HepG2 (cell line): ENCODE results near the gene TWNK. TPM values are rescaled to one million over a fixed set of nuclear protein-coding genes. Genes with fewer than 3 reads are reported as not detected.

Experiments used
- ASH2L ChIP-seq: fragments of 300-600, 200-600 bp; sonication (generic); IDR thresholded peaks from 2 replicates; pipeline ENCODE4 v1.7.0; 2017; ENCODE audit warnings: low read depth, mild to moderate bottlenecking, moderate library complexity, mixed read lengths, low read length; ENCODE audit not compliant: insufficient read length
- CBX5 ChIP-seq: sonication (generic); formaldehyde crosslinking; IDR thresholded peaks from 2 replicates; pipeline ENCODE4 v1.4.0; 2020; ENCODE audit warnings: missing genetic modification reagents, borderline replicate concordance
- DZIP1 ChIP-seq: sonication (generic); formaldehyde crosslinking; IDR thresholded peaks from 2 replicates; pipeline ENCODE4 v1.5.0; 2020; ENCODE audit warnings: mild to moderate bottlenecking, missing genetic modification reagents
- KAT7 ChIP-seq: IDR thresholded peaks from 2 replicates; pipeline ENCODE4 v1.6.1; 2018; ENCODE audit warnings: borderline replicate concordance, missing compliant biosample characterization
- KDM5A ChIP-seq: fragments of 200-600 bp; sonication (generic); IDR thresholded peaks from 2 replicates; pipeline ENCODE4 v1.7.0; 2018; ENCODE audit warnings: antibody characterized with exemption, mild to moderate bottlenecking, low read length, borderline replicate concordance
- NCOA1 ChIP-seq: sonication (generic); formaldehyde crosslinking; IDR thresholded peaks from 2 replicates; pipeline ENCODE4 v1.9.0; 2021; ENCODE audit warnings: missing genetic modification reagents
- NR2C2 ChIP-seq: sonication (generic); formaldehyde crosslinking; IDR thresholded peaks from 2 replicates; pipeline ENCODE4 v1.4.0; 2020; ENCODE audit warnings: missing genetic modification reagents, mild to moderate bottlenecking, moderate library complexity, borderline replicate concordance
- SMAD9 ChIP-seq: sonication (generic); formaldehyde crosslinking; IDR thresholded peaks from 2 replicates; pipeline ENCODE4 v1.5.1; 2020; ENCODE audit warnings: mild to moderate bottlenecking, missing genetic modification reagents
- SP1 ChIP-seq, 2 experiments: fragments of 450-650 bp in 1 of 2; sonication (generic) in 1 of 2; formaldehyde crosslinking in 1 of 2; IDR thresholded peaks; 2 replicates each; pipeline versions ENCODE4 v1.4.0 to v1.6.1; 2016 to 2020; ENCODE audit warnings: missing genetic modification reagents in 1 of 2
- TSC22D2 ChIP-seq: sonication (generic); formaldehyde crosslinking; IDR thresholded peaks from 2 replicates; pipeline ENCODE4 v1.5.1; 2020; ENCODE audit warnings: missing genetic modification reagents, mild to moderate bottlenecking, borderline replicate concordance
- XRCC5 ChIP-seq: fragments of 200-400 bp; formaldehyde crosslinking; optimal IDR thresholded peaks from 2 replicates; pipeline ENCODE3; 2017; ENCODE audit warnings: mild to moderate bottlenecking, low read length
- ZEB1 ChIP-seq: IDR thresholded peaks from 2 replicates; pipeline ENCODE4 v1.6.1; 2012; ENCODE audit warnings: mild to moderate bottlenecking, low read depth, inconsistent platforms; ENCODE audit not compliant: insufficient replicate concordance
- ZNF234 ChIP-seq: sonication (generic); formaldehyde crosslinking; conservative IDR thresholded peaks from 2 replicates; pipeline ENCODE4 v1.5.1; 2020; ENCODE audit warnings: mild to moderate bottlenecking, missing genetic modification reagents
- ZNF33A ChIP-seq: sonication (generic); formaldehyde crosslinking; IDR thresholded peaks from 2 replicates; pipeline ENCODE4 v1.5.1; 2020; ENCODE audit warnings: missing genetic modification reagents, mild to moderate bottlenecking, moderate library complexity, borderline replicate concordance
- ZNF552 ChIP-seq: sonication (generic); formaldehyde crosslinking; IDR thresholded peaks from 2 replicates; pipeline ENCODE4 v1.9.0; 2022; ENCODE audit warnings: missing genetic modification reagents, mild to moderate bottlenecking, borderline replicate concordance
- ZNF615 ChIP-seq: sonication (generic); formaldehyde crosslinking; IDR thresholded peaks from 2 replicates; pipeline ENCODE4 v1.5.0; 2020; ENCODE audit warnings: mild to moderate bottlenecking, missing genetic modification reagents, borderline replicate concordance
- ZNF841 ChIP-seq: sonication (generic); formaldehyde crosslinking; IDR thresholded peaks from 2 replicates; pipeline ENCODE4 v1.8.1; 2023; ENCODE audit warnings: missing genetic modification reagents, borderline replicate concordance
- polyA plus RNA-seq, 8 experiments: library from polyadenylated mRNA; depleted of rRNA in 3 of 8; stranded (reverse) in 7 of 8; unstranded in 1 of 8; fragments of >200 nt; fragmentation: Illumina TruSeq in 4 of 8; extraction: Trizol in 4 of 8; gene quantifications; 2 replicates each; pipeline versions ENCODE4 v1.2.1 to v1.2.3, GENCODE V29; 2011 to 2016; ENCODE audit warnings: low read depth in 4 of 8, missing spikeins in 1 of 8, mixed read lengths in 1 of 8; ENCODE audit not compliant: insufficient read depth in 1 of 8
- total RNA-seq, 5 experiments: library from RNA; depleted of rRNA; stranded (reverse); fragments of >200 nt; fragmentation: Illumina TruSeq; extraction: Trizol; gene quantifications; 2 replicates each; pipeline ENCODE4 v1.2.3, GENCODE V29; 2016; ENCODE audit warnings: low read depth in 1 of 5
- TF ChIP-seq, protein P1 (sequence below), 2 experiments: sonication (generic) in 1 of 2; formaldehyde crosslinking in 1 of 2; IDR thresholded peaks; 2 replicates each; pipeline versions ENCODE4 v1.5.1 to v1.6.1; 2011 to 2020; ENCODE audit warnings: borderline replicate concordance in 1 of 2, low read depth in 1 of 2, low read length in 1 of 2, mild to moderate bottlenecking in 1 of 2, missing genetic modification reagents in 1 of 2, moderate library complexity in 1 of 2
- TF ChIP-seq, protein P2 (sequence below): sonication (generic); formaldehyde crosslinking; IDR thresholded peaks from 2 replicates; pipeline ENCODE4 v1.5.1; 2020; ENCODE audit warnings: missing genetic modification reagents, mild to moderate bottlenecking, borderline replicate concordance

TWNK gene
- total and polyA plus RNA-seq, 2 of the 13 experiments (the other 11 are each of a cell fraction or from before 2014, with no cell fraction given) = 10.7 to 16.5 TPM

DNA sequence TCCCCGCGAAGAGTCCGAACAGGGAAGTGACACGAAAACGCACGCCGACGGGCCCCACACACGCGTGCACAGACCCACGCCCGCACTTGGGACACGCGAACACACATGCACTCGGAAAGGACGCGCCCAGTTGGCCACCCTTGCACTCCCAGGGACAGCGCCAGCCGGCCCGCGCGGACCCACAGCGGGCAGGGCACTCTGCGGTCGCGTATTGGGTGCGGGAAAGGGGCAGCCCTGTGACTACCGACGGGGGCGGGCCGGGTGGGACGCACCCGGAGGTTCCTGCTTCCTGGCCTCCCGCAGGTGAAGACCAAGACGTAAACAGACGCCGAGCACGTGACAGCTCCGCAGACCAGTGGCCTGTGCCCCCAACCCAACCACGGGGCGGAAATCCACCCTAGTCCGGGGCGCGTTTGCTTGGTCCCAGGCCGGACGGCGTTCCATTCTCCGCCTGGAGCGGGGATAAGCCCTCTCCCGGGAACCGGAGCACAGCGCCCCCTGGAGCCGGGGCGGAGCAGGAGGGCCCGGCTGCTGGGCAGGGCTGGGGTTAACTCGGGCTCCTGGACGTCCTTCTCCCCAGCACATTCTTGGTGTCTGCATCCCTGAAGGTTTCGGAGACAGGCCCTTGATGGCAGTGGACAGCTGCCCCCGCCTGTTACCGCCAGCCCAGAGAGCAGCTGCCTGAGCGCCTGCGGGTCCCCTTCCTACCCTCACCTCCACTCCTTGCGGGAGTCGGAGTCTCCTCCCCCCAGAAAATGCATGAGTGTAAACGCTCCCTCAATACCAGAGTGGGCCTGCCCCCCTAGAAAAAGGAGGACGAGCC lies 10.2 kb downstream of the TWNK start (continued):
- TF ChIP-seq SP1 (IDR thresholded peaks at IDR 0.05) (no peak), SP1 (CRISPR knock-in tag; IDR thresholded peaks at IDR 0.05) (peak; percentile 14; the same call in 1 of the 2 replicates), KAT7 (0 out of 2 replicates have a peak, but pooled peaks have one; percentile 66), ASH2L (no peak), XRCC5 (peak; percentile 73), NCOA1 (no peak), ZNF234 (no peak), KDM5A (no peak; the same call in 1 of the 2 replicates), NR2C2 (CRISPR knock-in tag) (no peak; the same call in 1 of the 2 replicates), ZNF33A (CRISPR knock-in tag) (no peak), ZNF841 (CRISPR knock-in tag) (no peak), ZNF615 (CRISPR knock-in tag) (0 out of 2 replicates have a peak, but pooled peaks have one; percentile 48), ZNF552 (CRISPR knock-in tag) (peak; percentile 55; the same call in 1 of the 2 replicates), CBX5 (CRISPR knock-in tag) (peak; percentile 40; the same call in 1 of the 2 replicates), TSC22D2 (peak; percentile 60; the same call in 1 of the 2 replicates), SMAD9 (CRISPR knock-in tag) (no peak), ZEB1 (no peak), DZIP1 (peak; percentile 66; the same call in 1 of the 2 replicates)
- TF ChIP-seq, protein P1, sequence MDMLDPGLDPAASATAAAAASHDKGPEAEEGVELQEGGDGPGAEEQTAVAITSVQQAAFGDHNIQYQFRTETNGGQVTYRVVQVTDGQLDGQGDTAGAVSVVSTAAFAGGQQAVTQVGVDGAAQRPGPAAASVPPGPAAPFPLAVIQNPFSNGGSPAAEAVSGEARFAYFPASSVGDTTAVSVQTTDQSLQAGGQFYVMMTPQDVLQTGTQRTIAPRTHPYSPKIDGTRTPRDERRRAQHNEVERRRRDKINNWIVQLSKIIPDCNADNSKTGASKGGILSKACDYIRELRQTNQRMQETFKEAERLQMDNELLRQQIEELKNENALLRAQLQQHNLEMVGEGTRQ (IDR thresholded peaks at IDR 0.05; ENCODE audit: low read depth, low read length) = peak; percentile 20; the same call in 1 of the 2 replicates
- TF ChIP-seq, protein P1 (CRISPR knock-in tag; IDR thresholded peaks at IDR 0.05; ENCODE audit: borderline replicate concordance) = peak; percentile 65; the same call in 1 of the 2 replicates
- TF ChIP-seq, protein P2, sequence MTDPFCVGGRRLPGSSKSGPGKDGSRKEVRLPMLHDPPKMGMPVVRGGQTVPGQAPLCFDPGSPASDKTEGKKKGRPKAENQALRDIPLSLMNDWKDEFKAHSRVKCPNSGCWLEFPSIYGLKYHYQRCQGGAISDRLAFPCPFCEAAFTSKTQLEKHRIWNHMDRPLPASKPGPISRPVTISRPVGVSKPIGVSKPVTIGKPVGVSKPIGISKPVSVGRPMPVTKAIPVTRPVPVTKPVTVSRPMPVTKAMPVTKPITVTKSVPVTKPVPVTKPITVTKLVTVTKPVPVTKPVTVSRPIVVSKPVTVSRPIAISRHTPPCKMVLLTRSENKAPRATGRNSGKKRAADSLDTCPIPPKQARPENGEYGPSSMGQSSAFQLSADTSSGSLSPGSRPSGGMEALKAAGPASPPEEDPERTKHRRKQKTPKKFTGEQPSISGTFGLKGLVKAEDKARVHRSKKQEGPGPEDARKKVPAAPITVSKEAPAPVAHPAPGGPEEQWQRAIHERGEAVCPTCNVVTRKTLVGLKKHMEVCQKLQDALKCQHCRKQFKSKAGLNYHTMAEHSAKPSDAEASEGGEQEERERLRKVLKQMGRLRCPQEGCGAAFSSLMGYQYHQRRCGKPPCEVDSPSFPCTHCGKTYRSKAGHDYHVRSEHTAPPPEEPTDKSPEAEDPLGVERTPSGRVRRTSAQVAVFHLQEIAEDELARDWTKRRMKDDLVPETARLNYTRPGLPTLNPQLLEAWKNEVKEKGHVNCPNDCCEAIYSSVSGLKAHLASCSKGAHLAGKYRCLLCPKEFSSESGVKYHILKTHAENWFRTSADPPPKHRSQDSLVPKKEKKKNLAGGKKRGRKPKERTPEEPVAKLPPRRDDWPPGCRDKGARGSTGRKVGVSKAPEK (CRISPR knock-in tag) = no peak
